ENCODE measurements around the gene TLR9. TPM values are rescaled to one million over a fixed set of nuclear protein-coding genes. Genes with fewer than 3 reads are reported as not detected.

TLR9 gene
- total RNA-seq, 3 donors from 2014 or later, result 0.29 TPM; not detected in 2

GRCh38 chr3:52172262-52172757, 53.1 kb downstream of the TLR9 start:
- Histone ChIP-seq H3K36me3 (no peaks in the 10 kb centered on the region), H3K27ac (no peak overlapping the region), H3K27me3 (no peaks in the 10 kb centered on the region), H3K4me3 (no peak overlapping the region), H3K9me3 (no peaks in the 10 kb centered on the region), H3K4me1 (peaks cover 7% of the 10 kb centered on the region in 2 donors)
- no peak for DNase-seq (ENCODE audit: low spot score in 2 of 2)
- intact Hi-C loops (cut with DNase I; ENCODE audit: low total_unique reads), result no loop called here
- TF ChIP-seq CTCF (IDR thresholded peaks at IDR 0.05) (no peak), POLR2AphosphoS5 (IDR thresholded peaks at IDR 0.05) (no peak), POLR2A (IDR thresholded peaks at IDR 0.05) (no peak)

- intact Hi-C loops (cut with DNase I; ENCODE audit: low total_unique reads), result no loop called here
- TF ChIP-seq POLR2AphosphoS5 (IDR thresholded peaks at IDR 0.05), result no peak
- TF ChIP-seq CTCF (IDR thresholded peaks at IDR 0.05), result no peak
- TF ChIP-seq POLR2A (IDR thresholded peaks at IDR 0.05), result no peak
- Histone ChIP-seq H3K4me1 (peaks cover 2 to 3% of the 10 kb centered on the region in 2 donors), H3K27me3 (no peaks in the 10 kb centered on the region), H3K36me3 (no peaks in the 10 kb centered on the region), H3K27ac (no peak overlapping the region), H3K9me3 (no peaks in the 10 kb centered on the region), H3K4me3 (no peak overlapping the region)
- DNase-seq (ENCODE audit: low spot score in 2 of 2), result no peak
Observed at GRCh38 chr3:52171514-52172261, 53.8 kb downstream of the TLR9 start.

Other genes starting within 250 kb of the TLR9 start
- 10 to 100 TPM; 40.0 to 49.2 (median 46.4) TPM for gene ACY1, start 242.1 kb downstream of the TLR9 start, total RNA-seq
- 1,000 to 10,000 TPM; 1,890 to 2,530 (median 2,229) TPM for gene RPL29, start 229.8 kb downstream of the TLR9 start, total RNA-seq
- 10 to 100 TPM in 1 of 3 donors, 1 to 10 TPM in 2; 7.0 to 11.1 (median 8.6) TPM for gene DUSP7, start 169.1 kb downstream of the TLR9 start, total RNA-seq
- gene POC1A, start 71.2 kb downstream of the TLR9 start, total RNA-seq, result 1 to 10 TPM; 1.9 to 2.7 (median 2.6) TPM
- 10 to 100 TPM; 25.9 to 34.7 (median 33.3) TPM for gene ALAS1, start 27.5 kb downstream of the TLR9 start, total RNA-seq
- gene TWF2, start 13.5 kb upstream of the TLR9 start, total RNA-seq, result 10 to 100 TPM; 52.7 to 84.5 (median 65.2) TPM
- gene PPM1M, start 20.1 kb upstream of the TLR9 start, total RNA-seq, result 10 to 100 TPM; 15.4 to 31.2 (median 20.2) TPM
- gene WDR82, start 53.0 kb upstream of the TLR9 start, total RNA-seq, result 10 to 100 TPM; 49.6 to 53.1 (median 52.1) TPM
- gene GLYCTK, start 62.2 kb upstream of the TLR9 start, total RNA-seq, result 10 to 100 TPM in 1 of 3 donors, 1 to 10 TPM in 2; 7.3 to 17.8 (median 9.5) TPM
- gene DNAH1, start 90.7 kb upstream of the TLR9 start, total RNA-seq, result 10 to 100 TPM in 2 of 3 donors, 1 to 10 TPM in 1; 7.5 to 11.5 (median 10.8) TPM
- 10 to 100 TPM; 51.8 to 78.1 (median 65.5) TPM for gene BAP1, start 184.4 kb upstream of the TLR9 start, total RNA-seq
- gene PHF7, start 185.0 kb upstream of the TLR9 start, total RNA-seq, result 10 to 100 TPM; 11.8 to 18.1 (median 12.4) TPM
- gene SEMA3G, start 219.5 kb upstream of the TLR9 start, total RNA-seq, result 100 to 1,000 TPM in 1 of 3 donors, 10 to 100 TPM in 2; 12.3 to 255 (median 70.1) TPM
- gene TNNC1, start 228.4 kb upstream of the TLR9 start, total RNA-seq, result 1 to 10 TPM in 2 of 3 donors, not detected in 1; 3.7 to 4.2 TPM
- 100 to 1,000 TPM in 2 of 3 donors, 10 to 100 TPM in 1; 67.7 to 119 (median 108) TPM for gene NISCH, start 230.0 kb upstream of the TLR9 start, total RNA-seq